HG02870 (cell line): ENCODE data around the gene DDX59.

ENCODE experiments used
- ATAC-seq: cut with Tn5 transposase; IDR thresholded peaks from one replicate; pipeline ENCODE4 v1.9.1; 2021; ENCODE audit warnings: mild to moderate bottlenecking, moderate library complexity; ENCODE audit not compliant: unreplicated experiment

DDX59 gene

DNA sequence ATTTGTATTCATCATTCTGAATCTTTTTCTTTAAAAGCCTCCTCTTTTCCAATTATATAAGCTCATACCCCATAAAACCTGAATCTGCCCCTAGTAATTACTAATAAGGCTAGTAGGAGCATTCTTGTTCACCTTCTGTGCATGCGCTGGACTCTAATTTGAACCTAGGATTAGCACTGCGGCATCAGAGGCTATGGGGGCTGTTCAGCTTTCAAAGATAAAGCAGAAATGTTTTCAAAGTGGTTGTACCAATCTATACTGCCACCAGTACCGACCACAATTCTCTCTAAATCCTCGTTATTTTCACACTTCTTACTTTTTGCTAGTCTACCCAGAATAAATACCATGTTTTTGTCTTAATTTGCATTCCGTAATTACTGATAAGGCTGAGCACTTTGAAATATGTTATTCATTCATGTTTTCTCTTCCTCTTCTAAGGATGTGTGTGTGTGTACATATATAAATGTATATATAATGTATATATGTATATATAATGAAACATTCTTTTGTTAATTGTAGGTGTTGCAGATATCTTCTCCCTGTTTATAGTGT, 1.6 kb upstream of the DDX59 start:
- no peak for ATAC-seq

GRCh38 chr1:200670242-200671118, 773 bp upstream of the DDX59 start:
- no peak for ATAC-seq

- ATAC-seq: no peak
Measured at GRCh38 chr1:200668514-200669313, 993 bp downstream of the DDX59 start.

- no peak for ATAC-seq
Measured at GRCh38 chr1:200666309-200666708, 3.4 kb downstream of the DDX59 start.

GRCh38 chr1:200665861-200666260, 3.8 kb downstream of the DDX59 start:
- no peak for ATAC-seq

DNA sequence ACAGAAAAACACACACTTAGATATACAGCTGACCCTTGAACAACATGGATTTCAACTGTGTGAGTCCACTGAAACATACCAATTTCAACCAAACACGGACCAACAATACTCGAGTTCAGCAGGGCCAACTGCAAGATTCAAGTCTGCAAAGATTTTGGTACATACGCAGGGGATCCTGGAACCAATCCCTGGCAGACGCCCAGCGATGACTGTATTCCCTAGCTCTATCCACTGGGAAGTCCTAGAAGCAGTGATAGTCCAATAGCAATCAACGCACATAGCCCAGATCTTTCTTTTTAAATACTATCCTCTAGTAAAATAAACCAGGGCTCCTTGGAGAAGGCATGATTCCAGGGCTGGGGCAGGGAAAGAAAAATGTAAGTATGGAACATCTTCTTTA, 9.0 kb downstream of the DDX59 start:
- no peak for ATAC-seq

GRCh38 chr1:200659269-200659668, 10.4 kb downstream of the DDX59 start:
- ATAC-seq: no peak

GRCh38 chr1:200658037-200658818, 11.5 kb downstream of the DDX59 start:
- no peak for ATAC-seq

GRCh38 chr1:200654660-200655059, 15.0 kb downstream of the DDX59 start:
- ATAC-seq: peak; percentile 96

DNA sequence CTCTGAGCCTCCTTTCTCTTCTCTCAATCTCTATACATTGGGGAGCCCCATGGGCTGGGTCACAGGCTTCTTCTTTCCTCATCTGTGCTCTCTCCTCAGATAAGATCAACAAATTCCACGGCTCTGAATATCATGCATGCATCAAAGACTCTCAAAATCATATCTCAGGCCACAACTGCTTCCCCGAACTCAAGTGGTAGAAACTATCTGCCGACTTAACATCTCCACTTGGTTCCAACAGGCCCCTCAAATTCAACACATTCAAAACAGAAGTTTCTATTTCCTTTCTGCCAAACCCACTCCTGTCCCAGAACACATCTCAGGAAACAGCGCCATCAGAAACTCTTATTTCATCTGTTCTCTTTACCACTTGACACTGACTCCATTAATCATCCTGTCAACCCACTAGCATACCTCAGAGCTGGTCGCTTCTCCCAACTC, 16.7 kb downstream of the DDX59 start:
- ATAC-seq: peak; percentile 39

GRCh38 chr1:200652378-200652777, 17.3 kb downstream of the DDX59 start:
- ATAC-seq: no peak

- ATAC-seq: no peak
Measured at GRCh38 chr1:200646515-200646914, 23.2 kb downstream of the DDX59 start.

DNA sequence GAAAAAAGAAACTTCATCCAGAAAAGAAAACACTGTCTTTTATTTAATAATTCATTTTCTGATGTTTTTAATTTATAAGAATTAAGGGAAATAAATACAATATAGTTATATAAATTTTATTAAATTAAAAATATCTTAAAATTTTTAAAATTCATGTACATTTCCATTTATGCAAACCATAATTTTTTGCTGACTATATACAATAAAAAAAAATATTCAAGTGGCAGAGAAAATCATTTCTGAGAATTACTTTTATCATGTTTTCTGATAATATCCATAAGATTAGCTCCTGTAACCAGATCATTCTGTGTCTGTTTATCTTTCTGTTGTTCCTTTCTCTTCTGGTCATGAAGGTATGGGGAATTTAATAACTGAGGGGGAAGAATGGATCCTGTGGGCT, 25.7 kb downstream of the DDX59 start:
- ATAC-seq: no peak

DNA sequence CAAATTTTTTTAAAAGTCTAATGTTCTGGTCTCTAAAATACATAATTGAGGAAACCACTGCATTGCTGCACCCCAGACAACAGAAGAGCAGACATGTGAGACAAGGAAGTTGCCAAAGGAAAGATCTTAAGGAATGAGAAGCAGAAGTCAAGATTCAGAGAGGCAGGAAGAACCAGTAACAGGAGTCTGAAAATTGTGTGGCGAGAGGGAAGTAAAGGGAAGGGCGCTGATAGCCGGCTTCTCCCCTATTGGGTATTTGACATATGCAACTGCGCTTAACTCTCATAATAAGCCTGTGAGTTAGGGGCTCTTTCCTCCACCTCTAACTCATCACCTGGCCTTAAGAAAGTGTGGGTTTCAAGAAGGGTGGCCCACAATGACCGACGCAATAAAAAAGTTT, 27.2 kb downstream of the DDX59 start:
- ATAC-seq: no peak

DNA sequence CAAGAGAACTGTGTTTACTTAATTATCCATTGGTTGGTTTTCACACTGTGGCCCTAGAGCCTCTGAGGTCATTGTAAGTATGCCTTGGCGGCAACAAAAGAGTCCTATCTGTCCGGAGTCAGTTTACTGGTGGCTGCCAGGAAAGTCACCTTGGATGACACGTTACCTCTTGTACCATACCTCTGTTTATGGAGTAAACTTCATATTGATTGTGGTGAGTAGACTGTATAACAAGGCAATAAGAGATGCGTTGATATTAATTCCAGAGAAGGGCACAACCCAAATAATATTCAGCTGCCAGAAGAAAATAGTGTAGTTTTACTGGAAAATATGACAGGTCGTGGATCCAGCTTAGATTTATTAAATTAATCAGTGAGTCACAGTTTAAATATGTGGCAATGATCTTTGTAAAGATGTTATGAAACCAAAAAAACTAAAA, 28.7 kb downstream of the DDX59 start:
- no peak for ATAC-seq

- no peak for ATAC-seq
Measured at GRCh38 chr1:200640373-200640962, 29.2 kb downstream of the DDX59 start.

- ATAC-seq: no peak
Measured at GRCh38 chr1:200638073-200638472, 31.6 kb downstream of the DDX59 start.

GRCh38 chr1:200636681-200637080, 33.0 kb downstream of the DDX59 start:
- ATAC-seq: no peak

DNA sequence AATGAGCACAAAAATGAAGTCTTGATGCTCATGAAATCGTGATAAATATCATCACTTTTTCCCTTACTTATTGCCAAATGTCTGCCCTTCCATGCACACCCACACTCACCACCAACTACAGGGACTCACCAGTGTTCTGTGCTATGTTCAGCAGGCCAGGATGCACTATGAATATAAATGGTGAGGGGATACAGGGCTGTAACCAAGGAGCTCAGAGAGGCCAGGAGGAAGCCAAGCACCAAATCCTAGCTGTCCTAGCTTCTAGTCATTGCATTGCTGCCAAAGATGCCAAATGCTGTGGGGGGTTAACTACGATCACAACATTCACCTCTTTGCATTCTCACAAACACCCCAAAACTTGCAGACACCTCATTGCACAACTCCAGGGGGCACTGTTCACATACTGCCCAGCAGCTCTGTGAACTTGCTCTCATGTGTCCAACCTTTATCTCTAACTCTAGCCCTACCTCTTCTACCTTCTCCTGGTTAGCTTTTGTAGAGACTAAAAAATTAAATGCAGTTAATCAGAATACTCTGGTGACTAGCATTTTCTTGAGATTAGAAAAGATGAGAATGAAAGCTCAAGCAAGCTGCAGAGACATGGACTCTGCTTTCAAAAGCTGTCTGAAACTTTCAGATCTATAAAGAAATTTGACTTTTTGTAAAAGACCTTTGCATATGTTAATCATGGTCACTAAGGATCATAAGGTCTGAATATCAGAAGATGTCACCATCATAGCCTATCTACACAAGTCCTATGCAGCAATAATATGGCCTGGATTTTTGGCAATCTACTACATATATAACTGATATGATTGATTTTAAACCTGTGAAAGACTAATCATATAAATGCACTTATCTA, 35.2 kb downstream of the DDX59 start:
- ATAC-seq: no peak

GRCh38 chr1:200631375-200631774, 38.3 kb downstream of the DDX59 start:
- ATAC-seq: no peak
